Liver (tissue), 9 donors: Measurements from ENCODE around the gene NOP14. TPM values are rescaled to one million over a fixed set of nuclear protein-coding genes. Genes with fewer than 3 reads are reported as not detected.
"Not testable (repeated sequence)": the region's sequence is repeated elsewhere in the genome, so short reads cannot be mapped to it uniquely, and the experiment has no call there.

Experiments used
- DNase-seq: peaks from one replicate; pipeline ENCODE4 v3.0.0-alpha.2; 2017; ENCODE audit warnings: low spot score
- H3K27ac ChIP-seq, 2 donors: one replicate each; pipeline ENCODE4 v1.7.0; 2013; ENCODE audit warnings: inconsistent platforms in 2 of 2, low read length in 2 of 2, control low read depth in 1 of 2, low read depth in 1 of 2, mild to moderate bottlenecking in 1 of 2
- H3K27me3 ChIP-seq, 4 donors: one replicate each; pipeline versions ENCODE4 v1.6.1 to v1.7.0; 2013; ENCODE audit warnings: low read length in 3 of 4, inconsistent platforms in 1 of 4, mild to moderate bottlenecking in 1 of 4, moderate library complexity in 1 of 4; ENCODE audit not compliant: control insufficient read depth in 4 of 4, insufficient read depth in 4 of 4
- H3K36me3 ChIP-seq, 4 donors: one replicate each; pipeline versions ENCODE4 v1.6.1 to v1.7.0; 2013; ENCODE audit warnings: low read length in 3 of 4, mild to moderate bottlenecking in 3 of 4, low read depth in 1 of 4, moderate library complexity in 1 of 4; ENCODE audit not compliant: control insufficient read depth in 4 of 4, insufficient read depth in 3 of 4
- H3K4me1 ChIP-seq, 4 donors: one replicate each; pipeline versions ENCODE4 v1.6.1 to v1.7.0; 2013; ENCODE audit warnings: low read length in 3 of 4, mild to moderate bottlenecking in 3 of 4, moderate library complexity in 1 of 4; ENCODE audit not compliant: control insufficient read depth in 4 of 4, insufficient read depth in 4 of 4
- H3K4me3 ChIP-seq, 3 donors: one replicate each; pipeline versions ENCODE4 v1.6.1 to v1.7.0; 2013; ENCODE audit warnings: low read length in 3 of 3, control low read depth in 1 of 3, low read depth in 1 of 3, mild to moderate bottlenecking in 1 of 3
- H3K9ac ChIP-seq, 2 donors: one replicate each; pipeline ENCODE4 v1.7.0; 2013; ENCODE audit warnings: low read length in 2 of 2, mild to moderate bottlenecking in 2 of 2, moderate library complexity in 2 of 2, control low read depth in 1 of 2, low read depth in 1 of 2
- H3K9me3 ChIP-seq, 4 donors: one replicate each; pipeline versions ENCODE4 v1.6.1 to v1.7.0; 2013; ENCODE audit warnings: low read length in 3 of 4; ENCODE audit not compliant: control insufficient read depth in 4 of 4
- EGR1 ChIP-seq, 2 donors: IDR thresholded peaks; 2 replicates each; pipeline ENCODE4 v1.6.1; 2016 to 2018; ENCODE audit warnings: antibody characterized with exemption in 2 of 2, low read depth in 2 of 2
- FOXA1 ChIP-seq: IDR thresholded peaks from 2 replicates; pipeline ENCODE4 v1.6.1; 2016; ENCODE audit warnings: antibody characterized with exemption
- FOXA2 ChIP-seq: IDR thresholded peaks from 2 replicates; pipeline ENCODE4 v1.6.1; 2016; ENCODE audit warnings: antibody characterized with exemption
- GABPA ChIP-seq, 2 donors: IDR thresholded peaks in 1 of 2; conservative IDR thresholded peaks in 1 of 2; 2 replicates each; pipeline ENCODE4 v1.6.1; 2016; ENCODE audit warnings: antibody characterized with exemption in 2 of 2, mild to moderate bottlenecking in 1 of 2, moderate library complexity in 1 of 2
- HNF4A ChIP-seq, 2 donors: conservative IDR thresholded peaks; 2 replicates each; pipeline ENCODE4 v1.6.1; 2016; ENCODE audit warnings: antibody characterized with exemption in 2 of 2, mild to moderate bottlenecking in 2 of 2
- HNF4G ChIP-seq: IDR thresholded peaks from 2 replicates; pipeline ENCODE4 v1.6.1; 2016; ENCODE audit warnings: antibody characterized with exemption
- JUND ChIP-seq, 2 donors: IDR thresholded peaks; 2 replicates each; pipeline ENCODE4 v1.6.1; 2016; ENCODE audit warnings: antibody characterized with exemption in 2 of 2
- NR2F2 ChIP-seq: IDR thresholded peaks from 2 replicates; pipeline ENCODE4 v1.6.1; 2016; ENCODE audit warnings: antibody characterized with exemption
- RAD21 ChIP-seq, 2 donors: IDR thresholded peaks; 2 replicates each; pipeline ENCODE4 v1.6.1; 2016; ENCODE audit warnings: antibody characterized with exemption in 2 of 2, mild to moderate bottlenecking in 2 of 2
- RXRA ChIP-seq, 2 donors: IDR thresholded peaks; 2 replicates each; pipeline ENCODE4 v1.6.1; 2017 to 2018; ENCODE audit warnings: antibody characterized with exemption in 2 of 2, mild to moderate bottlenecking in 1 of 2
- SP1 ChIP-seq: IDR thresholded peaks from 2 replicates; pipeline ENCODE4 v1.6.1; 2018; ENCODE audit warnings: antibody characterized with exemption, mild to moderate bottlenecking
- TAF1 ChIP-seq: conservative IDR thresholded peaks from 2 replicates; pipeline ENCODE4 v1.6.1; 2016; ENCODE audit warnings: antibody characterized with exemption, mild to moderate bottlenecking
- YY1 ChIP-seq: IDR thresholded peaks from 2 replicates; pipeline ENCODE4 v1.6.1; 2016; ENCODE audit warnings: antibody characterized with exemption, mild to moderate bottlenecking
- WGBS: extraction: QIAGEN DNeasy Blood & Tissue Kit; methylation state at CpG from one replicate; pipeline ENCODE4 v1.1.7; 2013; 5-methylcytosine and 5-hydroxymethylcytosine counted together
- polyA plus RNA-seq, 2 donors: library from polyadenylated mRNA; stranded (reverse) in 1 of 2; unstranded in 1 of 2; fragments of 200-250 nt in 1 of 2; fragments of >200 nt in 1 of 2; fragmentation: Nextera tagmentation in 1 of 2; extraction: Ambion mirVana in 1 of 2; gene quantifications; one replicate each; pipeline versions ENCODE4 v1.2.1 to v1.2.3, GENCODE V29; 2013 to 2015
- total RNA-seq, 2 donors: library from RNA; depleted of rRNA; stranded (reverse); fragments of >200 nt; gene quantifications; one replicate each; pipeline ENCODE4 v1.2.3, GENCODE V29; 2014
- TF ChIP-seq, protein P1 (sequence below): IDR thresholded peaks from 2 replicates; pipeline ENCODE4 v1.6.1; 2016; ENCODE audit warnings: antibody characterized with exemption, mild to moderate bottlenecking
- TF ChIP-seq, protein P2 (sequence below): fragments of 150-350 bp; IDR thresholded peaks from 2 replicates; pipeline ENCODE4 v1.5.1; 2017; ENCODE audit warnings: improper control_type of control experiment, low read depth, low read length; ENCODE audit not compliant: missing input control
- TF ChIP-seq, protein P3 (sequence below): IDR thresholded peaks from 2 replicates; pipeline ENCODE4 v1.6.1; 2016; ENCODE audit warnings: antibody characterized with exemption
- TF ChIP-seq, protein P4 (sequence below): IDR thresholded peaks from 2 replicates; pipeline ENCODE4 v1.6.1; 2016; ENCODE audit warnings: antibody characterized with exemption
- TF ChIP-seq, protein P5 (sequence below): IDR thresholded peaks from 2 replicates; pipeline ENCODE4 v1.6.1; 2016; ENCODE audit warnings: antibody characterized with exemption
- donor health status: healthy.
- donor health status: healthy.
- donor health status: healthy.
- donor health status: healthy.
- donor health status: healthy.

NOP14 gene
- total and polyA plus RNA-seq, 4 donors: 10.5 to 22.9 (median 14.4) TPM

DNA sequence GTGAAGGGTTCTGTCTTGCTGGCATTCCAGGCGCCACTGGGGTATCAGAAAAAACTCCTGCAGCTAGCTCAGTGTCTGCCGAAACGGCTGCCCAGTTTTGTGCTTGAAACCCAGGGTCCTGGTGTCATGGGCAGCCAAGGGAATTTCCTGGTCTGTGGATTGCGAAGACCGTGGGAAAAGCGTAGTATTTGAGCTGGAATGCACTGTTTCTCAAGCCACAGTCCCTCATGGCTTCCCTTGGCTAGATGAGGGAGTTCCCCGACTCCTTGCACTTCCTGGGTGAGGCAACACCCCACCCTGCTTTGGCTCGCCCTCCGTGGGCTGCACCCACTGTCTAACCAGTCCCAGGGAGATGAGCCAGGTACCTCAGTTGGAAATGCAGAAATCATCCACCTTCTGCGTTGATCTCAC lies 40.1 kb downstream of the NOP14 start:
- no peak overlapping the region for H3K4me3 ChIP-seq
- no peaks in the 10 kb centered on the region for H3K27me3 ChIP-seq
- H3K36me3 ChIP-seq: peaks cover 6 to 28% (median 22%) of the 10 kb centered on the region in 4 donors
- TF ChIP-seq, protein P1, sequence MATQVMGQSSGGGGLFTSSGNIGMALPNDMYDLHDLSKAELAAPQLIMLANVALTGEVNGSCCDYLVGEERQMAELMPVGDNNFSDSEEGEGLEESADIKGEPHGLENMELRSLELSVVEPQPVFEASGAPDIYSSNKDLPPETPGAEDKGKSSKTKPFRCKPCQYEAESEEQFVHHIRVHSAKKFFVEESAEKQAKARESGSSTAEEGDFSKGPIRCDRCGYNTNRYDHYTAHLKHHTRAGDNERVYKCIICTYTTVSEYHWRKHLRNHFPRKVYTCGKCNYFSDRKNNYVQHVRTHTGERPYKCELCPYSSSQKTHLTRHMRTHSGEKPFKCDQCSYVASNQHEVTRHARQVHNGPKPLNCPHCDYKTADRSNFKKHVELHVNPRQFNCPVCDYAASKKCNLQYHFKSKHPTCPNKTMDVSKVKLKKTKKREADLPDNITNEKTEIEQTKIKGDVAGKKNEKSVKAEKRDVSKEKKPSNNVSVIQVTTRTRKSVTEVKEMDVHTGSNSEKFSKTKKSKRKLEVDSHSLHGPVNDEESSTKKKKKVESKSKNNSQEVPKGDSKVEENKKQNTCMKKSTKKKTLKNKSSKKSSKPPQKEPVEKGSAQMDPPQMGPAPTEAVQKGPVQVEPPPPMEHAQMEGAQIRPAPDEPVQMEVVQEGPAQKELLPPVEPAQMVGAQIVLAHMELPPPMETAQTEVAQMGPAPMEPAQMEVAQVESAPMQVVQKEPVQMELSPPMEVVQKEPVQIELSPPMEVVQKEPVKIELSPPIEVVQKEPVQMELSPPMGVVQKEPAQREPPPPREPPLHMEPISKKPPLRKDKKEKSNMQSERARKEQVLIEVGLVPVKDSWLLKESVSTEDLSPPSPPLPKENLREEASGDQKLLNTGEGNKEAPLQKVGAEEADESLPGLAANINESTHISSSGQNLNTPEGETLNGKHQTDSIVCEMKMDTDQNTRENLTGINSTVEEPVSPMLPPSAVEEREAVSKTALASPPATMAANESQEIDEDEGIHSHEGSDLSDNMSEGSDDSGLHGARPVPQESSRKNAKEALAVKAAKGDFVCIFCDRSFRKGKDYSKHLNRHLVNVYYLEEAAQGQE: no peak
- TF ChIP-seq, protein P2, sequence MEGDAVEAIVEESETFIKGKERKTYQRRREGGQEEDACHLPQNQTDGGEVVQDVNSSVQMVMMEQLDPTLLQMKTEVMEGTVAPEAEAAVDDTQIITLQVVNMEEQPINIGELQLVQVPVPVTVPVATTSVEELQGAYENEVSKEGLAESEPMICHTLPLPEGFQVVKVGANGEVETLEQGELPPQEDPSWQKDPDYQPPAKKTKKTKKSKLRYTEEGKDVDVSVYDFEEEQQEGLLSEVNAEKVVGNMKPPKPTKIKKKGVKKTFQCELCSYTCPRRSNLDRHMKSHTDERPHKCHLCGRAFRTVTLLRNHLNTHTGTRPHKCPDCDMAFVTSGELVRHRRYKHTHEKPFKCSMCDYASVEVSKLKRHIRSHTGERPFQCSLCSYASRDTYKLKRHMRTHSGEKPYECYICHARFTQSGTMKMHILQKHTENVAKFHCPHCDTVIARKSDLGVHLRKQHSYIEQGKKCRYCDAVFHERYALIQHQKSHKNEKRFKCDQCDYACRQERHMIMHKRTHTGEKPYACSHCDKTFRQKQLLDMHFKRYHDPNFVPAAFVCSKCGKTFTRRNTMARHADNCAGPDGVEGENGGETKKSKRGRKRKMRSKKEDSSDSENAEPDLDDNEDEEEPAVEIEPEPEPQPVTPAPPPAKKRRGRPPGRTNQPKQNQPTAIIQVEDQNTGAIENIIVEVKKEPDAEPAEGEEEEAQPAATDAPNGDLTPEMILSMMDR: no peak
- TF ChIP-seq FOXA2 (no peak), HNF4G (no peak), TAF1 (no peak), JUND (IDR thresholded peaks at IDR 0.05) (no peak), SP1 (no peak), GABPA (IDR thresholded peaks at IDR 0.05 in 1 of 2, conservative IDR thresholded peaks at IDR 0.05 in 1 of 2) (no peak), NR2F2 (no peak), EGR1 (IDR thresholded peaks at IDR 0.05; ENCODE audit: low read depth in 2 of 2) (no peak), RXRA (IDR thresholded peaks at IDR 0.05) (no peak), RAD21 (IDR thresholded peaks at IDR 0.05) (no peak), FOXA1 (no peak), YY1 (no peak), HNF4A (conservative IDR thresholded peaks at IDR 0.05) (no peak)
- TF ChIP-seq, protein P3, sequence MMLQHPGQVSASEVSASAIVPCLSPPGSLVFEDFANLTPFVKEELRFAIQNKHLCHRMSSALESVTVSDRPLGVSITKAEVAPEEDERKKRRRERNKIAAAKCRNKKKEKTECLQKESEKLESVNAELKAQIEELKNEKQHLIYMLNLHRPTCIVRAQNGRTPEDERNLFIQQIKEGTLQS: no peak
- TF ChIP-seq, protein P4, sequence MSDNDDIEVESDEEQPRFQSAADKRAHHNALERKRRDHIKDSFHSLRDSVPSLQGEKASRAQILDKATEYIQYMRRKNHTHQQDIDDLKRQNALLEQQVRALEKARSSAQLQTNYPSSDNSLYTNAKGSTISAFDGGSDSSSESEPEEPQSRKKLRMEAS: no peak
- TF ChIP-seq, protein P5, sequence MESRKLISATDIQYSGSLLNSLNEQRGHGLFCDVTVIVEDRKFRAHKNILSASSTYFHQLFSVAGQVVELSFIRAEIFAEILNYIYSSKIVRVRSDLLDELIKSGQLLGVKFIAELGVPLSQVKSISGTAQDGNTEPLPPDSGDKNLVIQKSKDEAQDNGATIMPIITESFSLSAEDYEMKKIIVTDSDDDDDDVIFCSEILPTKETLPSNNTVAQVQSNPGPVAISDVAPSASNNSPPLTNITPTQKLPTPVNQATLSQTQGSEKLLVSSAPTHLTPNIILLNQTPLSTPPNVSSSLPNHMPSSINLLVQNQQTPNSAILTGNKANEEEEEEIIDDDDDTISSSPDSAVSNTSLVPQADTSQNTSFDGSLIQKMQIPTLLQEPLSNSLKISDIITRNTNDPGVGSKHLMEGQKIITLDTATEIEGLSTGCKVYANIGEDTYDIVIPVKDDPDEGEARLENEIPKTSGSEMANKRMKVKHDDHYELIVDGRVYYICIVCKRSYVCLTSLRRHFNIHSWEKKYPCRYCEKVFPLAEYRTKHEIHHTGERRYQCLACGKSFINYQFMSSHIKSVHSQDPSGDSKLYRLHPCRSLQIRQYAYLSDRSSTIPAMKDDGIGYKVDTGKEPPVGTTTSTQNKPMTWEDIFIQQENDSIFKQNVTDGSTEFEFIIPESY: no peak
- H3K4me1 ChIP-seq: peaks cover 0 to 11% (median 5%) of the 10 kb centered on the region in 4 donors
- H3K9me3 ChIP-seq: no peaks in the 10 kb centered on the region
- no peak overlapping the region for H3K27ac ChIP-seq
- DNase-seq: no peak
- H3K9ac ChIP-seq: no peak overlapping the region
- WGBS: 87% methylated on average over 10 of the region's 10 CpGs

DNA sequence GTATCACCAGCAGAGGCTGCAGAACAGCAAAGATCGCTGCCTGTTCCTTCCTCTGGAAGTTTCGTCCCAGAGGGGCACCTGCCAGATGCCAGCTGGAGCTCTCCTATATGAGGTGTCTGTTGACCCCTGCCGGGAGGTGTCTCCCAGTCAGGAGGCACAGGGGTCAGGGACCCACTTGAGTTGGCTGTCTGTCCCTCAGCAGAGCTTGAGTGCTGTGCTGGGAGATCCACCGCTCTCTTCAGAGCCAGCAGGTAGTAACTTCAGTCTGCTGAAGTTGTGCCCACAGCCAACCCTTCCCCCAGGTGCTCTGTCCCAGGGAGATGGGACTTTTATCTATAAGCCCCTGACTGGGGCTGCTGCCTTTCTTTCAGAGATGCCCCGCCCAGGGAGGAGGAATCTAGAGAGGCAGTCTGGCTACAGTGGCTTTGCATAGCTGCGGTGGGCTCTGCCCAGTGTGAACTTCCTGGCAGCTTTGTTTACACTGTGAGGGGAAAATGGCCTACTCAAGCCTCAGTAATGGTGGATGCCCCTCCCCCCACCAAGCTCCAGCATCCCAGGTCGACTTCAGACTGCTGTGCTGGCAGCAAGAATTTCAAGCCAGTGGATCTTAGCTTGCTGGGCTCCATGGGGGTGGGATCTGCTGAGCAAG lies 40.6 kb downstream of the NOP14 start:
- H3K9ac ChIP-seq, H3K27me3 ChIP-seq, H3K9me3 ChIP-seq, H3K4me3 ChIP-seq, H3K27ac ChIP-seq, DNase-seq: not testable (repeated sequence)
- Histone ChIP-seq H3K36me3 (peaks cover 5 to 26% (median 22%) of the 10 kb centered on the region in 4 donors), H3K4me1 (peaks cover 0 to 11% (median 5%) of the 10 kb centered on the region in 4 donors)
- 72% methylated on average over 7 of the region's 7 CpGs for WGBS

DNA sequence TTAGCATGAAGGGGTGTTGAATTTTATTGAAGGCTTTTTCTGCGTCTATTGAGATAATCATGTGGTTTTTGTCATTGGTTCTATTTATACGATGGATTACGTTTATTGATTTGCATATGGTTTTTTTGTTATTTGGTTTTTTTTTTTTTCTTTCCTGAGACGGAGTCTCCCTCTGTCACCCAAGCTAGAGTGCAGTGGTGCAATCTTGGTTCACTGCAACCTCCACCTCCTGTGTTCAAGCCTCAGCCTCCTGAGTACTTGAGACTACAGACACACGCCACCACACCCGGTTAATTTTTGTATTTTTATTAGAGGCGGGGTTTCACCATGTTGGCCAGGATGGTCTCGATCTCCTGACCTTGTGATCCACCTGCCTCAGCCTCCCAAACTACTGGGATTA lies 44.5 kb downstream of the NOP14 start:
- H3K27me3 ChIP-seq, H3K9me3 ChIP-seq, H3K9ac ChIP-seq, DNase-seq, H3K4me1 ChIP-seq, H3K4me3 ChIP-seq, H3K27ac ChIP-seq: not testable (repeated sequence)
- WGBS: 94% methylated on average over 8 of the region's 8 CpGs
- peaks cover 5 to 21% (median 12%) of the 10 kb centered on the region in 4 donors for H3K36me3 ChIP-seq

DNA sequence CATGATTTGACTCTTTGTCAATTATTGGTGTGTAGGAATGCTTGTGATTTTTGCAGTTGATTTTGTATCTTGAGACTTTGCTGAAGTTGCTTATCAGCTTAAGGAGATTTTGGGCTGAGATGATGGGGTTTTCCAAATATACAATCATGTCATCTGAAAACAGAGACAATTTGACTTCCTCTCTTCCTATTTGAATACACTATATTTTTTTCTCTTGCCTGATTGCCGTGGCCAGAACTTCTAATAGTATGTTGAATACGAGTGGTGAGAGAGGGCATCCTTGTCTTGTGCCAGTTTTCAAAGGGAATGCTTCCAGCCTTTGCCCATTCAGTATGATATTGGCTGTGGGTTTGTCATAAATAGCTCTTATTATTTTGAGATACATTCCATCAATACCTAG lies 44.9 kb downstream of the NOP14 start:
- not testable (repeated sequence) for H3K4me1 ChIP-seq, H3K9me3 ChIP-seq, DNase-seq, H3K27me3 ChIP-seq, H3K4me3 ChIP-seq, H3K27ac ChIP-seq, H3K9ac ChIP-seq
- peaks cover 5 to 18% (median 11%) of the 10 kb centered on the region in 4 donors for H3K36me3 ChIP-seq
- WGBS: 85% methylated on average over 2 of the region's 2 CpGs
